Mucosa of descending colon (tissue), 3 donors: ENCODE data around the gene RPLP2. TPM values are rescaled to one million over a fixed set of nuclear protein-coding genes. Genes with fewer than 3 reads are reported as not detected.

Experiments used
- ATAC-seq: fragments of 200-7000 bp; cut with Tn5 transposase; one replicate; pipeline ENCODE4 v1.9.1; 2020; ENCODE audit warnings: mild to moderate bottlenecking, moderate library complexity
- DNase-seq, 3 donors: peaks; one replicate each; pipeline ENCODE4 v3.0.0-alpha.2; 2020
- H3K36me3 ChIP-seq: fragments of 200-600 bp; one replicate; pipeline ENCODE4 v1.8.0; 2021; ENCODE audit warnings: low read depth, mild to moderate bottlenecking
- H3K4me1 ChIP-seq: fragments of 200-600 bp; one replicate; pipeline ENCODE4 v1.8.0; 2021; ENCODE audit warnings: low read depth, mild to moderate bottlenecking
- H3K4me3 ChIP-seq: fragments of 200-600 bp; one replicate; pipeline ENCODE4 v1.8.0; 2021; ENCODE audit warnings: mild to moderate bottlenecking
- H3K9me3 ChIP-seq: fragments of 200-600 bp; one replicate; pipeline ENCODE4 v1.8.0; 2021; ENCODE audit warnings: mild to moderate bottlenecking
- CTCF ChIP-seq: fragments of 200-600 bp; IDR thresholded peaks from one replicate; pipeline ENCODE4 v1.8.0; 2022; ENCODE audit warnings: antibody characterized with exemption, mild to moderate bottlenecking
- intact Hi-C, 2 donors: fragments of 100-400 bp; cut with DNase I in 1 of 2; cut with micrococcal nuclease in 1 of 2; formaldehyde crosslinking; loops; one replicate each; pipeline versions ENCODE4 v1.11.0 to v1.11.1; 2022; cut with DNase I, micrococcal nuclease
- total RNA-seq, 3 donors: library from RNA; stranded (reverse); fragmentation: NEBNext Ultra II Directional in 2 of 3; extraction: Animal tissue kit (Norgen Biotek cat#: 25700) in 2 of 3; gene quantifications; one replicate each; pipeline versions ENCODE4 v1.2.1 to v1.2.4, GENCODE V29; 2021 to 2023
- donor health status: DM: no; HTN: no; CAD: no; lungs with moderate emphysema.
- donor health status: DM: no; HTN: no; CAD: no.
- donor health status: DM: no; HTN: yes; CAD: no.

The RPLP2 gene
- total RNA-seq, 3 donors from 2014 or later = 1,532 to 1,798 (median 1,652) TPM

GRCh38 chr11:849104-849824 is 39.5 kb downstream of the RPLP2 start:
- intact Hi-C loops = loop anchor here in 1 of 2 donors (5.0 kb wide), 1 partner anchor 203 kb away; no protein-coding TSS in a partner anchor
- H3K9me3 ChIP-seq = no peaks in the 10 kb centered on the region
- H3K4me1 ChIP-seq = peaks cover 19% of the 10 kb centered on the region
- DNase-seq (no peak), ATAC-seq (no peak)
- H3K4me3 ChIP-seq = no peak overlapping the region
- no peaks in the 10 kb centered on the region for H3K36me3 ChIP-seq
- TF ChIP-seq CTCF = no peak

- H3K9me3 ChIP-seq = no peaks in the 10 kb centered on the region
- ATAC-seq (no peak), DNase-seq (no peak)
- intact Hi-C loops = loop anchor here in 1 of 2 donors (5.0 kb wide), 1 partner anchor 202 kb away; no protein-coding TSS in a partner anchor
- H3K4me1 ChIP-seq = peaks cover 13% of the 10 kb centered on the region
- H3K4me3 ChIP-seq = no peak overlapping the region
- TF ChIP-seq CTCF = no peak
- H3K36me3 ChIP-seq = no peaks in the 10 kb centered on the region
These were observed 40.4 kb downstream of the RPLP2 start for GRCh38 chr11:849951-850774.

GRCh38 chr11:850775-851763 is 41.3 kb downstream of the RPLP2 start:
- no peak for TF ChIP-seq CTCF
- Histone ChIP-seq H3K4me3 (no peak overlapping the region), H3K9me3 (no peaks in the 10 kb centered on the region), H3K4me1 (peaks cover 13% of the 10 kb centered on the region), H3K36me3 (no peaks in the 10 kb centered on the region)
- no peak for DNase-seq
- intact Hi-C loops = no loop called here
- ATAC-seq = no peak

GRCh38 chr11:852762-853161 is 43.0 kb downstream of the RPLP2 start:
- peaks cover 13% of the 10 kb centered on the region for H3K4me1 ChIP-seq
- H3K36me3 ChIP-seq = no peaks in the 10 kb centered on the region
- TF ChIP-seq CTCF = no peak
- H3K4me3 ChIP-seq = no peak overlapping the region
- no peaks in the 10 kb centered on the region for H3K9me3 ChIP-seq
- DNase-seq = no peak
- no peak for ATAC-seq
- intact Hi-C loops = no loop called here
